SKM-1 (cell line): Measurements from ENCODE around the gene MORC3.
"Not testable (repeated sequence)": the region's sequence is repeated elsewhere in the genome, so short reads cannot be mapped to it uniquely, and the experiment has no call there.

Experiments
- DNase-seq: peaks from one replicate; lab custom pipeline; 2025; ENCODE audit not compliant: unreplicated experiment; lab: John Stamatoyannopoulos, UW

The MORC3 gene

DNA sequence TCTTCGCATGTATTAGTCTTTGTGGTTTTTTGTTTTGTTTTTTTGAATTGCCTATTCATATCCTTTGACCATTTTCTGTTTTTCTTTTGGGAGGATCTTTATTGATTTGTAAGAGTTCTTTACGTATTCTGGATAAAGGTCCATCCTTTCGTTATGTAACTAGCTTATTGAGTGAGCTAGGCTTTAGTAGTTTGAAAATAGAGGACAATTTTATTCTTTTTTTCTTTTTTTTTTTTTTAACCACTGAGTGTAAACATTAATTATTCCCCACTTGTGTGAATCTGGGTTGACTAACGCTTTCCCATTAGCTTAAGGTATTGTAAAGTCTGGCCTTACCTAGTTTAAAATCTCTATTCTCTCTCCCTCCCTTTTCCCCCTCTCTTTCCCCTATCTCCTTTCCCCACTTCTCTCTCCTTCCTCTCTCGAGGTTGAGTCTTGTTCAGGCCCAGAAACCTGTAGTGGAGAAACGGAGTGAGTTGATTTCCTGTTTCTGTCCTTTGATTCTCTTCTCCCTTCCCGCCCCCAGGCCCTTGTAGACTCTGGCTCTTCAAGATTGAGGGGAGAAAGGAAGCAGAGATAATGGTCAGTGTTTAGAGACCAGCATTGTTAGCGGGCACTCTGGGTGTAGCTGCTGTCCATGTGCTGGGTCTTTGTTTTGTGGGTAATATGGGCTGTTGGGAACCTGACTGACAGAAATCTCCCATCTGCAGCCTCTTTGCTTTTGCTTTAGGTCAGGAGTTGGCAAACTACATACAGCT, 1.5 kb downstream of the MORC3 start:
- no peak for DNase-seq

GRCh38 chr21:36322083-36322424, 2.1 kb downstream of the MORC3 start:
- no peak for DNase-seq

GRCh38 chr21:36323032-36323431, 3.0 kb downstream of the MORC3 start:
- DNase-seq = peak; percentile 42

GRCh38 chr21:36325373-36326010, 5.5 kb downstream of the MORC3 start:
- no peak for DNase-seq

- DNase-seq = peak; percentile 53
Observed at GRCh38 chr21:36330904-36331303, 10.9 kb downstream of the MORC3 start.

DNA sequence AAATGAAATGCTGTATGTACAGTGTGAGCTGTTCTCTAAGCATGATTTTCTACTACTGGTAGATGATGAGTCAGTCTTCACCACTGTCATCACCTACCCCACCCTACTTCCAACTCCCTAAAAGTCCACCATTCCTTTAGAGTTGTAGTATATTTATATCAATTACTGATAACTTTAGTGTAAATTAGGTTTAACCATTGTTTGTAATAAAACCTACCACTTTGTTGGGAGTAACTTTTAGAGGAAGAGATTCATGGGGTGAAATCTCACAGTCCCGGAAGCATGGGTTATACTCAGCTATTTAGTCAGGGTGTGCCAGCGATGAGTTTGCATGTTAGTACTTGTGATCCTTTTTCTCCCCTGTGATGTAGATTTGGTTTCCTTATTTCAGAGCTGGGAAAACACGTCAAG, 17.1 kb downstream of the MORC3 start:
- DNase-seq = no peak

- DNase-seq = no peak
Observed at GRCh38 chr21:36338975-36339374, 19.0 kb downstream of the MORC3 start.

GRCh38 chr21:36342581-36342980, 22.6 kb downstream of the MORC3 start:
- DNase-seq = not testable (repeated sequence)

DNA sequence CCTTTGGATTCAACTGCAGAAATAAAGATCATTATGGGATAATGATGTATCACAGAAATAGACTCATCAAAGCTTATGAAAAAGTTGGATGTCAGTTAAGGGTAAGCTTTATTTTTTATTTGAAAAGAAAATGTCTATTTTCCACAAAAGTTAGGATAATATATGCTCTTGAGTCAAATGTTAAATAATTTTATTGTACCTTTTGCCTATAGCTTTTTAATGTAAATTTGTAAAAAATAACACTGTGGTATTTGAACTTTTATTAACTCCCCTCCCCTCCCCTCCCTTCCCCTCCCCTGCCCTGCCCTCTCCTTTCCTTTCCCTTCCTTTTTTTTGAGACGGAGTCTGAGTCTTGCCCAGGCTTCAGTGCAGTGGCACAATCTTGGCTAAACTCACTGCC, 24.9 kb downstream of the MORC3 start:
- DNase-seq = no peak

GRCh38 chr21:36347278-36347961, 27.4 kb downstream of the MORC3 start:
- DNase-seq = no peak

DNA sequence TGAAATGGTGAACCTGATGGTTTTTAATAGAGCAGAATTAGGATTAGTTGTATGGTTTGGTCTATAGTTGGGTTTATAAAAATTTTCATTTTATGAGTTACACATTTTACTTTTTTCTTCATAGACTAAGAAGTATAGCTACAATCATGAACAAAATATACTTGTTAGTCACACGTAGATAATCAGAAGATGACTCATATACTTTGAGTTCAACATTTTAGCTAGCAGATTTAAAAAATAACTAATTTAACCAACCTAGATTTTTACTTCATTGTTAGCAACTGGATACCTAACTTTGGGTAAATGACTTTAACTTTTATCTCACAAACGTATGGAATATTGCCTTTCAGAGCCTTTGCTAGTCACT, 27.9 kb downstream of the MORC3 start:
- no peak for DNase-seq

DNA sequence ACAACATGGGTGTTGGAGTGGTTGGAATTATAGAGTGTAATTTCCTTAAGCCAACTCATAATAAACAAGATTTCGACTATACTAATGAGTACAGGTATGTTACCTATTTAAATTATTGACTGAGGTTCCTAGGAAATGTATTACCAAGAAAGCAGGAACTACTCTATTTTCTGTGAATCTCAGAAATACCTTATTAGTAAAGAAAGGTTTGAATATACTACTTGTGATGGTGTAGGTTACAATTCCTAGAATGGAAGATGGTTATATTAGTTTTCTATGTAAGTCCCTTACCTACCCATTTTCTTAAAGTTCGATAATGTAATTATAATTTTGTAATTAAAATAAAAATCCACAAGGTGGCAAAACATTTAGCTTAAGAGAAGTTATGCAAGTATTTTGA, 29.3 kb downstream of the MORC3 start:
- no peak for DNase-seq

GRCh38 chr21:36350282-36350910, 30.4 kb downstream of the MORC3 start:
- no peak for DNase-seq

DNA sequence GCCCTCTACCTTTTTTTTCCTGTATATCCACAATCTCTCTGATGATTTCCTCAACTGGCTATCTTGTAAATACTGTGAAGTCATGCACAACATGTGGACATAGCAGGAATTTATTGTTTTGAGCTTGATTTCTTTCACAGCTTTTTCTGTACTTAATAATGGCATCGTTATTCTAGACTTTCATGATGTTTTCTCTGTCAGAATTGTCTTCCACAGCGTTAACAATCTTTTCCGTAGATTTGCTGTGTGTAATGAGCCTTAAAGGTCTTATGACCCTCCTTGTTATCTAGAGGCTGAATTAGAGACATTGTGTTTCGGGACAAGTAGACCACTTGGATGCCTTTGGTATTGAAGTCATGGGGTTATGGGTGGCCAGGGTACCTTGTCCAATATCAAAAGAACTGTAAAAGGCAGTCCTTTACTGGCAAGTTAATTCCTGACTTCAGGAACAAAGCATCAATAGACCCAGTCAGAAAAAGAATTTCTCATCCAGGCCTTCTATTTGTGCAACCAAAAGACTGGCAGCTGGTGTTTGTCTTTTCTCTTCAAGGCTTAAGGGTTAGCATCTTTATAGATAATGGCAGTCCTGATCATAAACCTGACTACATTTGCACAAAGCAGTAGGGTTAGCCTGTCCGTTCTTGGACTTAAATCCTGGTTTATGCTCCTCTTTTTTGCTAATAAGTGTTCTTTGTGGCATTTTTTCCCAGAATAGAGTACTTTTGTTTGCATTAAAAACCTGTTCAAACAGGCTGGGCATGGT, 35.1 kb downstream of the MORC3 start:
- no peak for DNase-seq

GRCh38 chr21:36355868-36356267, 35.9 kb downstream of the MORC3 start:
- DNase-seq = no peak

DNA sequence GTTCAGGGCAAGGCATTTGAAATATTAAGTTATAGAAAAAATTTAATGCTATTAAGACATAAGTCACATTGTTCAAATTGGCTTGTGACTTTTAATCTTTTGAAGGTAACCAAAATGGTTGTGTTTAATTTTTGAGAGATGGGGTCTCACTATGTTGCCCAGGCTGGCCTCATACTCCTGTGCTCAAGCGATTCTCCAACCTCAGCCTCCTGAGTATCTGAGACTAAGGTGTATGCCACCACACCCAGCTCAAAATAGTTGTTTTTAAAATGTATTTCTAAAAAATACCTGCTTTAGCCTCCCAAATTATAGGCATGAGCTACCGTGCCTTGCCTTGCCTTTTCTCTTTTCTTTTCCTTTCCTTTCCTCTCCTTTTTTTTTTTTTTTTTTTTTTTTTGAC, 39.2 kb downstream of the MORC3 start:
- no peak for DNase-seq

GRCh38 chr21:36369064-36369685, 49.2 kb downstream of the MORC3 start:
- DNase-seq = no peak

DNA sequence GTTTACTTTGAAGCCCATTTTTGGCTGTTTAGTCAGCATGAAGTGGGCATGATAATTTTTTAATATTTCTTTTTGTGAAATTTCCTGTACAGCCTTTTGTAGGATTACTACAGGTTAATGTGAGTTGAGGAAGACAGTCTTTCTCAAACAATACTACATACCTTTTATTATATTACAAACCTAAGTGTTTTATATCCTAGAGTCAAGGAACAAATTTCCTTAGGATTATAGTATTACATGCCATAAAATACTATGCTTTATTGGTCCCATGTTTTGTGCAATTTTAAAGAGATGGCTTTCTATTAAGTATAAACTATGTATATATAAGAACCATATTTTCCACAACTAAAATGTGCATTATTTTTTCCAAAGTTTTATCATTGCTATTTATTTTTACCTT, 56.0 kb downstream of the MORC3 start:
- no peak for DNase-seq

DNA sequence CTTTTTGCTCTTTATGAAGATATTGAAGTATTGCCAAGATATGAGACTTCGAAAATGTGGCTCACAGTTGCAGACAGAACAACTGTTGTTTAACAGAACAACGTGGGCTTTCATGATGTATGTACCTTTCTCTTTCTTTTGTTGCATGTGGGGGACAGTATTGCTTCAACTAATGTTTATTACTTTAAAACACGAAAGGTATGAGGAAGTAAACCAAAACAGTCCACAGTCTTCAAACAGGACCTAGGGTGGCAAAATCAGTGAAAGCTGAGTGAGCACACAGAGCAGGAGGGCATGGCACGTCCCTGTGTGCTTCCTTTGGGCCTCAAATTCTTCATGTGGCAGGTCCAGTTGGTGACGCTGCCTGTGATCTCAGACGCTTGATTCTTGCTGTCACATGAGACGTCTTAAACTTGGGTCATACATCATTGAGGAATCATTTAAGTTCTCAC, 57.4 kb downstream of the MORC3 start:
- no peak for DNase-seq

DNA sequence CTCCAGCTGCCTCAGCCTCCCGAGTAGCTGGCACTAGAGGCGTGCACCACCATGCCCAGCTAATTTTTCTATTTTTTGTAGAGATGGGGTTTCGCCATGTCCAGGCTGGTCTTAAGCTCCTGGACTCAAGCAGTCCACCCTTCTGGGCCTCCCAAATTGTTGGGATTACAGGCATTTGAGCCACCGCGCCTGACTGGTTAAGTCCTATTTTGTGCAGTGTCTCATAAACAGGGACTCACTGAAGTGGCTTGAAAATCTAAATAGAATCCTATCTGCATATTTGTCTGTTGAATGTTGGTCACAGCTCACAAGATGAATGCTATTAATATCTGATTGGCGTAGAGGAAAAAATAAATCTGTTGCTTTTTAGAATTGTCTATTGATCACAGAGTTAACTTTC, 59.3 kb downstream of the MORC3 start:
- no peak for DNase-seq
